ENCODE results near the gene RIT1.

- TF ChIP-seq, protein P1, sequence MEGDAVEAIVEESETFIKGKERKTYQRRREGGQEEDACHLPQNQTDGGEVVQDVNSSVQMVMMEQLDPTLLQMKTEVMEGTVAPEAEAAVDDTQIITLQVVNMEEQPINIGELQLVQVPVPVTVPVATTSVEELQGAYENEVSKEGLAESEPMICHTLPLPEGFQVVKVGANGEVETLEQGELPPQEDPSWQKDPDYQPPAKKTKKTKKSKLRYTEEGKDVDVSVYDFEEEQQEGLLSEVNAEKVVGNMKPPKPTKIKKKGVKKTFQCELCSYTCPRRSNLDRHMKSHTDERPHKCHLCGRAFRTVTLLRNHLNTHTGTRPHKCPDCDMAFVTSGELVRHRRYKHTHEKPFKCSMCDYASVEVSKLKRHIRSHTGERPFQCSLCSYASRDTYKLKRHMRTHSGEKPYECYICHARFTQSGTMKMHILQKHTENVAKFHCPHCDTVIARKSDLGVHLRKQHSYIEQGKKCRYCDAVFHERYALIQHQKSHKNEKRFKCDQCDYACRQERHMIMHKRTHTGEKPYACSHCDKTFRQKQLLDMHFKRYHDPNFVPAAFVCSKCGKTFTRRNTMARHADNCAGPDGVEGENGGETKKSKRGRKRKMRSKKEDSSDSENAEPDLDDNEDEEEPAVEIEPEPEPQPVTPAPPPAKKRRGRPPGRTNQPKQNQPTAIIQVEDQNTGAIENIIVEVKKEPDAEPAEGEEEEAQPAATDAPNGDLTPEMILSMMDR (IDR thresholded peaks at IDR 0.05) = no peak
- TF ChIP-seq POLR2A (IDR thresholded peaks at IDR 0.05) = no peak
These were observed 43.5 kb upstream of the RIT1 start for GRCh38 chr1:155954645-155955044.

Measured in vagina (tissue), 2 donors.